ENCODE measurements around the gene ARHGEF28. TPM values are rescaled to one million over a fixed set of nuclear protein-coding genes. Genes with fewer than 3 reads are reported as not detected.

The ARHGEF28 gene
- total and polyA plus RNA-seq, 2 of the 4 experiments (the other 2 are of a cell fraction) = 3.6 to 16.0 TPM

- Histone ChIP-seq H2AK5ac (ENCODE audit: low read depth, low read length) (no peak overlapping the region), H3K18ac (ENCODE audit: low read depth, low read length) (no peak overlapping the region), H3K4me2 (ENCODE audit: low read depth, low read length) (no peak overlapping the region), H3K27ac (ENCODE audit: insufficient read depth, low read length) (no peak overlapping the region), H3K4me3 (ENCODE audit: insufficient read depth, low read depth, low read length) (no peak overlapping the region), H2AK9ac (replicated peaks; ENCODE audit: low read depth, low read length, poor library complexity) (no peak overlapping the region), H4K8ac (ENCODE audit: low read depth in 2 of 2, low read length in 2 of 2) (no peak overlapping the region), H3K36me3 (ENCODE audit: control insufficient read depth, insufficient read depth, low read length) (peaks cover 5% of the 10 kb centered on the region), H3K27me3 (ENCODE audit: control insufficient read depth, insufficient read depth, low read length) (no peaks in the 10 kb centered on the region), H3K9ac (ENCODE audit: low read depth, low read length) (no peak overlapping the region), H3K9me1 (ENCODE audit: insufficient read depth, low read length) (peaks cover 5% of the 10 kb centered on the region; the same call in 1 of the 2 replicates), H2BK5ac (ENCODE audit: low read depth, low read length, poor library complexity, severe bottlenecking) (no peak overlapping the region), H3K79me1 (ENCODE audit: low read depth in 1 of 2, low read length in 2 of 2) (peaks cover 0 to 11% of the 10 kb centered on the region in 2 experiments; a peak in 2 of 4 replicates), H2AFZ (replicated peaks; ENCODE audit: low read length, poor library complexity) (no peak overlapping the region), H2BK15ac (ENCODE audit: low read depth, low read length) (no peak overlapping the region), H3K4me1 (ENCODE audit: control insufficient read depth, insufficient read depth, low read length) (no peaks in the 10 kb centered on the region), H2BK120ac (ENCODE audit: low read depth, low read length) (no peak overlapping the region), H3K14ac (replicated peaks; ENCODE audit: low read depth, low read length) (no peak overlapping the region), H2BK20ac (ENCODE audit: low read depth, low read length) (no peak overlapping the region), H4K91ac (ENCODE audit: insufficient read depth, low read depth, low read length) (no peak overlapping the region), H3K23ac (ENCODE audit: low read depth, low read length) (no peak overlapping the region), H4K20me1 (ENCODE audit: insufficient read depth, low read length) (no peaks in the 10 kb centered on the region), H3K4ac (ENCODE audit: low read depth, low read length) (no peak overlapping the region), H3K56ac (ENCODE audit: extremely low read depth, insufficient read depth, low read length) (no peak overlapping the region), H4K5ac (ENCODE audit: low read depth, low read length) (no peak overlapping the region), H3K9me3 (ENCODE audit: control insufficient read depth, insufficient read depth, low read length) (no peaks in the 10 kb centered on the region)
- TF ChIP-seq RAD21 (IDR thresholded peaks at IDR 0.05; ENCODE audit: low read length) (no peak), MAZ (IDR thresholded peaks at IDR 0.05; ENCODE audit: borderline replicate concordance, low read depth, low read length) (no peak), SMC3 (IDR thresholded peaks at IDR 0.05; ENCODE audit: low read depth, low read length) (no peak), CEBPB (IDR thresholded peaks at IDR 0.05; ENCODE audit: low read depth, low read length) (no peak), MAFK (IDR thresholded peaks at IDR 0.05; ENCODE audit: low read depth, low read length) (no peak), CTCF (conservative IDR thresholded peaks at IDR 0.05; ENCODE audit: low read depth, low read length) (no peak), BHLHE40 (IDR thresholded peaks at IDR 0.05; ENCODE audit: low read depth, low read length) (no peak), ELK1 (IDR thresholded peaks at IDR 0.05; ENCODE audit: borderline replicate concordance, low read depth, low read length) (no peak), CHD1 (IDR thresholded peaks at IDR 0.05; ENCODE audit: low read depth, low read length) (no peak)
- 43% methylated on average over 1 of the region's 3 CpGs; no CpG with 5 or more reads in 1 of the 2 experiments for WGBS, 2 experiments (ENCODE audit: extremely low coverage in 2 of 2, insufficient read length in 1 of 2)
- POLR2A ChIA-PET (ENCODE audit: unreplicated experiment) = no interaction called here
- intact Hi-C loops (cut with micrococcal nuclease) = no loop called here
- no peak for DNase-seq
- ATAC-seq (ENCODE audit: low read depth) = no peak
- BruUV-seq (replicated peaks) = no TSS peak
- CTCF ChIA-PET = interaction anchor here (1.2 kb wide), 1 partner anchor 9 kb away, joined by 4 read pairs; no protein-coding TSS in a partner anchor
- dilution Hi-C loops (cut with HindIII; ENCODE audit: low sequenced_read_pairs, unreplicated experiment) = loop anchor here (25.0 kb wide), 1 partner anchor 205 kb away; no protein-coding TSS in a partner anchor
- in situ Hi-C loops (cut with MboI; ENCODE audit: low sequenced_read_pairs) = no loop called here
Observed at GRCh38 chr5:73582285-73583145, 43.5 kb upstream of the ARHGEF28 start.
